ENCODE data around the gene PAX5. TPM values are rescaled to one million over a fixed set of nuclear protein-coding genes. Genes with fewer than 3 reads are reported as not detected.
A peak's percentile ranks its signal among the peaks of the same experiment; 100 is the strongest.
"Not testable (repeated sequence)": the region's sequence is repeated elsewhere in the genome, so short reads cannot be mapped to it uniquely, and the experiment has no call there.

The PAX5 gene
- total RNA-seq, 1 donor from 2014 or later = 0.44 TPM

DNA sequence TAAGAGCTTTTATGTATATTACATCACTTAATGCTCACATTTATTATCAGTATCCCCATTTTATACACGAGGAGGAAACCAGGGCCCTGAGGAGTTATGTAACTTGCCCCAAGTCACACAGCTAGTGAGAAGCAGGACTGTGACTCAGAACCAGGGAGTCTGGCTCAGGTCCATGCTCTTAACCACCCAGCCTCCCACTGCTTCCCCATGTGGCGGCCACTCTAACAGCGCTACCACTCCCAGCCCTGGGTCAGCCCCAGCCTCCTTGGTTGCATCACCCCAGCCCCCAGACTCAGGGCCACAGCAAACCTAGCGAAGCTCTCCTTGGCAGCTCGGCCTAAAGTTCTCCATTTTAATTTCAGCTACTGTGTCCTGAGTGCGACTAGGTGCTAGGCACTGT is 159.1 kb downstream of the PAX5 start:
- no peak for ATAC-seq

- ATAC-seq = no peak
Measured at GRCh38 chr9:36874261-36874660, 159.8 kb downstream of the PAX5 start.

DNA sequence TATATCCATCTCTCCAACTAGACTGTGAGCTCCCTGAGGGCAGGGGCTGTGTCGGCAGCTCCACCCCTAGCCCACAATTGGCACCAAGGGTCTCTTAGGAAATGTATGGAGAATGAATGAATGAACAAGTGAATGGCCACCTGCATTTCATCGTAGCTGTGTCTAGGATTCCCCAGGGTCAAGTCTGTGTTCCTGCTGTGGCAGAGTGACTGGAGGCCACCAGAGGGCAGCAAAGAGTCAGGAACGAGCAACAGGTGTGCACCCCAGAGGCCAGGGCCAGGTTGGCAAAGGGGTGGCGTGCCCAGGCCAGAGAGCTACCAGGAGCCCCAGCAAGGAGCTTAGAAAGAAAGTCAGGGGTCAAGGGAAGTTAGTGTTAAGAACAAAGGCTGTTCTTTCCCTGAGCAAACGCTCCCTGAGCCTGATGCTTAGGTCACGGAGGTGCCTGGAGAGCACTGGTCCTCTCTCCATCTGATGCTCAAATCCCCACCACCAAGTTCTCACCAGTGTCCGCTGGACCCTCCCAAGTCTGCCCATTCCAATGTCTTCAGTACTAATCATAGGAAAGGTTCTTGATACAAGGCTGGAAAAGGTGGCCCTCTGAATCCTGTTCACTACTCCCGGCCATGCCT is 160.7 kb downstream of the PAX5 start:
- ATAC-seq = peak; percentile 88

DNA sequence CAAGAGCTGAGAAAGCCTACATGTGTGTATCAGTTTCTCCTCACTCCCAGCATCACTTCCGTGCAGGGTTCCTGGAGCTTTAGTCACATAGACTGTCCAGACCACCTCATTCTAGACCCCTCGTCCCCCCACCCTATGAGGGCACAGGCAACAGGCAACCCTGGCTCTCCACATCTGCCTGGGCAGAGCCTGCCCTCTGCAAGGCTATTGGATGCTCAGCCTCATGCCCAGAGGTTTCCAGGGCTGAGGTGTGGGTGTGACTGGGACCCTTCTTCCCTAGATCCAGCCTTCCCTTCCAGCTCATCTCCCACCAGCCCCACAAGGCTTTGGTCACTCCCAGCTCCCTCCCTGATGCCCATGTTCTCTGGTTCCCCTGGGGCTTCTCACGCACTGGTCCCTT is 161.4 kb downstream of the PAX5 start:
- no peak for ATAC-seq

GRCh38 chr9:36871606-36872005 is 162.5 kb downstream of the PAX5 start:
- ATAC-seq = no peak

DNA sequence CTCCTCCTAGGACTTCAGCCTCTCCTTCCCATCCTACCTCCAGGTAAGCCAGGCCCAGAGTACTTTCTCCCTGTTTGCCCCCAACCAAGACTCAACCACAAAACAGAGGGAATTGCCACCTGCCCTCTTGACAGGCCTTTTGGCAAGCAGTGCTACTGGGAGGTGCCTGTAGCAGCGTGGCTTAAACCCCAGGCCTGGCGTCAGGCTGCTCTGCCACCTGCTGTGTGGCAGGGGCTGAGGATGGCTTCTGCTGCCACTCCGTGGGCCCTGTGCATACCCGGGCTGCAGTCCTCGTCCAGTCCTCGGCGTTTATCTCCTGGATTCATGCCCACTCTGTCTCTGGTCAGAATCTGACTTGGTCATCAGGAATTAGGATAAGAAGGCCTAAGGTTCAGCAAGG is 163.1 kb downstream of the PAX5 start:
- no peak for ATAC-seq

DNA sequence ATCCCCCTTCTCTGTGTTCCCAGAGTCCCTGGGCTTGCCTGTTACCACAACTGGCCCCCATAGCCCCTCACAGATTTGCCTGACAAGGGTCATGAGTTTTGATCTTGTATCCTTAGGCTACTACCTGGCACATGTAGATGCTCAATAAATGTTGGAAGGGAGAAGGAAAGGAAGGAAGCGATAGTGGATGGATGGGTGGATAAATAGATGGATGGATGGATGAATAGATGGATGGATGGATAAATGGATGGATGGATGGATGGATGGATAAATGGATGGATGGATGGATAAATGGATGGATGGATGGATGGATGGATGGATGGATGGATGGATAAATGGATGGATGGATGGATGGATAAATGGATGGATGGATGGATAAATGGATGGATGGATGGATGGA is 164.5 kb downstream of the PAX5 start:
- not testable (repeated sequence) for ATAC-seq

GRCh38 chr9:36868586-36869282 is 165.3 kb downstream of the PAX5 start:
- ATAC-seq = no peak

- ATAC-seq = no peak
Measured at GRCh38 chr9:36867672-36868471, 166.2 kb downstream of the PAX5 start.

DNA sequence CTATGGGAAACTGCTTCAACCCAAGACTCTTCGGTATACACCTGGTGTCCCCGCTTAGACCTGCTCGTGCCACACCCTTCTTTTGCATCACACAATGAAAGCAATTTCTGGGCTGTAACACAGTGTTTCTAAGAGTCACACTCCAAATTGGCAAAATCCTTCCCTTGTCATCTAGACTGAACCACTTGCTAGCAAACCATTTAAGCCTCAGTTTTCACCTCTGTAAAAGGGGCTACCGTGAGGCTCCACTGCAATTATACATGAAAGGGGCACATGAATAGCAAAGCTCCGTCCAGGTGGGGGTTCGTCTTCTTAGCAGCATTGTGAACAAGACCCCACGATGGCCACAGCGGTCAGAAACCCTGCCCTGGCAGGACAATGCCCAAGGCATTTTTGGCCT is 166.8 kb downstream of the PAX5 start:
- no peak for ATAC-seq

DNA sequence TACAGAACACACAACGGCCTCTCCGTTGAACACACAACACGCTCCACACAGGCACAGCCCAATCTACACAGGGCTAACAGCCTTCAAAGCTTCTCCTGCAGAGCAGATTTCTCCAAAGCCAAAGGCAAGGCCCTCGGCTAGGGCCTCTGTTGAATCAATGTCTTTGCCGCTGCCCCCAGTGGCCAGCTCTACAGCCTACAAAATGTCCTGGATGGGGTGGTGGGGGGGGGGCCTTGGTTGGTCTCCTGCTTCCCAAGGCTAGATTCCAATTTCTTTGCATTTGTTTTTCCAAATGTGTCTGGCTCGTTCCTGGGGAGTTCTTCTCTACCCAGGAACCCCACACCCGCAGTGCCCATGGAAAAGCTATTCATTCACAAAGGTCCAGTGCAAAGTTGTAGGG is 167.2 kb downstream of the PAX5 start:
- ATAC-seq = no peak

- ATAC-seq = no peak
Measured at GRCh38 chr9:36865731-36866635, 168.1 kb downstream of the PAX5 start.

DNA sequence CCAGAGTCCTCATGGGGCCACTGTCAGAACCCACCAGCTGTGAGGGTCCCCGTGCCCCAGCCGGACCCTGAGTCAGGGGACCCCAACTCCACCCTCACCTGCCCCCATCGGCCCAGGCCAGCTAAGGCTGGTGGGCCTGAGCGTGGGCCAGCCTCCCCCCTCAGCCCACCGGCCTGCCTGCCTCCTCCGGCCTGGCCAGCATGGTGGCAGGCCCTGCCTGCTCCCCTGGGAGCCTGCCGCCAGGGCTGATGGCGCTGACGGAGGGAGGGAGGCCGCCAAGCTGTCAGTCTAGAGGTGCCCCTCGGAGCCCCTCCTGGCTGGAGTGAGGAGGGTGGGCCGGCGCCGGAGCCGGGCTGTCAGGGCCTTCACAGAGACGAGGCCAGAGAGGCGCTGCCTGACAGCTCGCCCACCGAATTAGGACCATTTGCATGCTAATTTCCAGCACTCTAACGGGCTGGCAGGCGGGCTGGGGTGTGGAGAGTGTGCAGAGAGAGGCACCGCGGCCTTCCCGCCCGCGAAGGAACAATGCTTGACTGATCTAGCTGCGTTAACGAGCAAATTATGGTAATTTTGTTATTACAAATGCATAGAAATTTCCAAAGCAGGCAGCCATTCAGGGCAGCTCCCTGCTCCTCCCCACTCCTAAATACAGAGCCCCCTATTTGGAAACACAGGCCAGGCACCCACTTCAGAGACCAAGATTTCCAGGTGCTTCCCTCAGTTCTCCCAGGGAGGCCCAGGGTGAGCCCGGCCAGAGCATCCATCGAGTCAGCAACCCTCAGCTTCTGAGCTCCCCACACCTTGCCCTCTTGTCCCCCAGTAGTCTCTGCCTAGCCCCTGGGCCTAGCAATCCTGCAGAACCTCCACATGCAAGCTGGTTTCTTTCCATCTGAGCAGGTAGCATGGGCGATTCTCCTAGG is 169.3 kb downstream of the PAX5 start:
- no peak for ATAC-seq

- peak; percentile 19 for ATAC-seq
Measured at GRCh38 chr9:36862206-36863145, 171.6 kb downstream of the PAX5 start.

- ATAC-seq = no peak
Measured at GRCh38 chr9:36861528-36862205, 172.4 kb downstream of the PAX5 start.

DNA sequence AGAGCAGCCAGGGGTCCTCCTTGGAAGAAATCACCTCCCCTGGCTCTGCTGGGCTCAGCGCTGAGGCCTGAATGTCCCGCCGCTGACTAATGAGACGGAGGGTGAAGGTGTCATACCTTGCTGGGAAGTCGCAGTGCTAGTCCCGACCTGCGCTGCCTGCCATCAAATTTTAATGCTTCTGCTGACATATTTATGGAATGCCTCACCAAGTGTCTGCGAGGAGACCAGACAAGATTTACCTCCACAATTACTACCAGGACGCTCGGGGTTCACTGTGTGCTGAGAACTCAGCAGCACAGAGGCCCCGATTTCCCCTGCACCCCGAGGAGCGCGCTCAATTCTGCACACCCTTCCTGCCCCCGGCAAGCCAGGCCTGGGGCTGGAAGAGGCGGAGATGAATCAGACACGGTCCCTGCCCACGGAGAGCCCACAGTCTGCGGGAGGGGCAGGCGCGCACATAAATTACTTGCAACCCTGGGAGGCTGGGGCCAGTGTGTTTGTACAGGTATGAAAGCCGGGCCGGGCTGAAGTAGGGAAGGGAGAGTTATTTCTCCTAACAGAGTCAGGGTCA is 175.2 kb downstream of the PAX5 start:
- peak; percentile 84 for ATAC-seq

DNA sequence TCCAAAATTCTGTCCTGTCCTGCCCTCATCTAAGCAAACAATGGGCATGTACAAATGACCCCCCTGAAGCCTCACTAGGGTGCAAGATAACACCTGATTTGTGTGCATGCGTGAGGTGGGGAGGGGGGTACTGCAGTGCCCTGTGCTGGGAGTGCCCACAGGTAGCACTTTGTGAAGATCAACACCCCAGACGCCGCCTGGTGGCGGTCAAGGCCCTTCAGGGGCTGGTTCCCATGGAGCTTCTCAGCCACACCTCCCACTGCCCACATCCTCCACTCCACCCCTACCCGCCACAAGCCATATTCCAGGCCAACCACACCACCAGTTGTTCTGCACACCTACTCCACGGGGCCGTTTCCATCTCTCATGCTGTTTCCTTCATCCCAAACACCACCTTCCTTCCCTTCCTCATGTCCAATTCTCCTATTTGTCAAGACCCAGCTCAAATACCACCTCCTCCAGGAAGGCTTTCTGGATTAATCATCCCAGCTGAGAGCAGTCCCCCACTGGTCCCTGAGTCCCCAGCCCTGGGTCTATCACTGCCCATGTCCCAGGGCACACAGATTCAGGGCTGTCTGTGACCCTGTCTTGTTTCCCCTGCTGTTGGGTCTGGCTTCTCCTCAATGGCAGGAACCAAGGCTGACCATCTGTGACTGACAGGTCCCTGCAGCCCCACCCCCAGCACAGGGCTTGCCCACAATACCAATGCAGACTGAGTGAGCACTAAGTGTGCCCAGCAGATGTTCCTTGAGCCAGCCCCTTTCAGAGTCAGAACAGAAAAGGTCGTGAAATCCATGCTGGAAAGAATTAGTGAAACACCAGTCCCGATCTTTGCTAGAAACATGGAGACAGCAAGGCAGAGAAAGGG is 178.4 kb downstream of the PAX5 start:
- no peak for ATAC-seq

- ATAC-seq = no peak
Measured at GRCh38 chr9:36854751-36855150, 179.3 kb downstream of the PAX5 start.

Measured in esophagus mucosa (tissue), 1 donor.